ENCODE measurements around the gene MC5R. TPM values are rescaled to one million over a fixed set of nuclear protein-coding genes. Genes with fewer than 3 reads are reported as not detected.

MC5R gene
- total RNA-seq (2014; rRNA removed), result not detected in 2 replicates
- 0.06 TPM for polyA plus RNA-seq (2012)

DNA sequence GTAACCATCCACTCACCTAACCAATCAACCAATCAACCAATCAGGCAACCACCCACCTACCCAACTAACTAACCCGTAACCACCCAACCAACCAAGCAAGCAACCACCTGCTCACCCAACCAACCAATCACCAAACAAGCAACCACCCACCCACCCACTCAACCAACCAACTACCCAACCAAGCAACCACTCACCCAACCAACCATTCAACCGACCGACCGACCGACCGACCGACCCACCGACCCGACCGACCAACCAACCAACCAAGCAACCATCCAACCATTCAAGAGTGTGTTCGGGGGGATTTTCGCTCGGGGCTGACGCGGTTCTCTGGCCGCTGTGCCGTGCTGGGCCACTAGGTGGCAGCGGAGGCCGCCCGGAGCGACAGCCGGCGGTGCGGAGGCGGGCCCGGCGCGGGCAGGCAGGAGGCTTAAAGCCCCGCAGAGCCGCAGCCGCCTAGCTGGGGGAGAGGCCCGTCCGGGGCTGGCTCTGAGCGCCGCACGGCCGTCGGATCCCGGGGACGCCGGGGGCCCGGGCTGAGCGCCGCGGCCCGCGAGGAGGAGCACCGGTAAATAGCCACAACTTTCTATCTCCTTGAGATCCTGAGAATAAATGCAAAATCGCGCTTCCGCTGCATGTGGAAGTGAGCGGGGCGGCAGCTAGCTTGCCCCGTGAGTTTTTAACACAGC lies at the start of gene MC5R:
TSS of gene MC5R (plus strand) at position 443 of the 689 bp plus-strand sequence. CDS start 1,617 bp downstream, outside the sequence.
- DNase-seq (ENCODE audit: low read depth), result peak; percentile 26

GRCh38 chr18:13775058-13775457 lies 48.9 kb upstream of the MC5R start:
- no peak for DNase-seq (ENCODE audit: low read depth)

DNA sequence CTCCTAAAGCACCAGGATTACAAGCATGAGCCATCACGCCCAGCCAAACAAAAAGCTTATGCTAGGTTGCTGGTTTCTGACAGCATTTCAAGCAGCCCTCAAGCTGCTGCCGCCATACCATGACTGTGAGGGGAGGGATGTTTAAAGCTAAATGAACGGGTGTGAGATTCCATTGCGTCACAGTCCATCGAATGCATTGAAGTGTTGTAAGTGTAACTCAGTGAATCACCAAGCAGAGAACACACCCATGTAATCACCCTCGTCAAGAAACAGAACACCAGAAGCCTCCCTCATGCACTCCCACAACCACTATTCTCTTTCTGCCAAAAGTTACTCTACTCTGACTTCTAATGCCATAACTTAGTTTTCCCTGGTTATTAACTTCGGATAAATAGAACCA lies 32.8 kb upstream of the MC5R start:
- DNase-seq (ENCODE audit: low read depth), result peak; percentile 17

GRCh38 chr18:13793819-13794218 lies 30.1 kb upstream of the MC5R start:
- no peak for DNase-seq (ENCODE audit: low read depth)

GRCh38 chr18:13796515-13796914 lies 27.4 kb upstream of the MC5R start:
- no peak for DNase-seq (ENCODE audit: low read depth)

- peak; percentile 77 for DNase-seq (ENCODE audit: low read depth)
Measured at GRCh38 chr18:13797157-13797611, 26.8 kb upstream of the MC5R start.

DNA sequence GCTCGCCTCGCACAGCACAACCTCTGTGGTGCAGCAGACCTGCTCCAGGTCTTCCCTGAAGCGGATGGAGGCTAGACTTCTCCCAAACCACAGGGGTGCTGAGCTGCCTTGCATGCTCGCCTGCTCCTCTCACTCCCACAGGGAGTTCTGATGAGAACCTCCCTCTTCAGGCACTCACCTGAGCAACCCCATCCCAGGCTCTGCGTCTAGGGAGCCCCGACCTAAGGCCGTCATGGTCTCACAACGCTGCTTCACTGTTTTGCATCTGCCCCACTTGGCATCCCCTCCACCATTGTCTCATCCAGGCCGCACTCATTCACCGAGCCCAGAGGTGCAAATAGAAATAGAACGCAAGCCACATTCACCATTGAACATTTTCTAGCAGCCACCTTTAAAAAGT lies 24.6 kb upstream of the MC5R start:
- DNase-seq (ENCODE audit: low read depth), result no peak

DNA sequence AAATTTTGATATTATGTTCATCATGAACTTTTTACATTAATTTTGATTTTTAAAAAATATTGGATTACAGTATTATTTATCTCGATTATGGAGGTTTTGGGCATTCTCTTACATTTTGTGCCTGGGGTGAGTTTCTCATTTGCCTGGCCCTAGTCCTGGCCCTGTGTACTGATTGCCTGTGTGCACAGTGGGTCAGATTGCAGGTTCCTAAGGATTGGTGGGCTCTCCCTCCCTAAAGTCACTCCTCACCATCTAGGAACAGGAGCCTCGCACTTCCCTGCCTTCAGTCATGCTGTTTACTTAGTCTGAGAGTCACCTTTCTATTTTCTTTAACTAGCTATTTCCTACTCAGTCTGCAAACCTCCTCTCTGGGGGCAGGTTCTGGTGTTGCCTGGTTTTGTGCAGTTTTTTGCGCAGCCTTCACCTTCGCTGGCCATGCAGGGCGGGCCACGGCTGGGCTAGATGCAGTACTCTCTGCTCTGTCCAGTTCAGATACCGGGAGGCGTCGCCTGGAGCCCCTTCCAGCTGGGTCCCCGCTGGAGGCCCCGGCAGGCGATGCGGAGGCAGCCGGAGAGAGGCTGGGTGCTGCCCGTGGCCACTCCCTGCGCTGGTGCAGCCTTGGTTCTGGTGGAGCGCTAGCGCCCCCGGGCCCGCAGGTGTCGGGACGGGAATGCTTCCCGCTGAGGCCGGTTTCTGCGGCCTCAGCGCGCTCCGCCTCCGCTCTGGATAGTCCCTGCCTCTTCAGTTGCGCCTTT lies 23.3 kb upstream of the MC5R start:
- peak; percentile 45 for DNase-seq (ENCODE audit: low read depth)

DNA sequence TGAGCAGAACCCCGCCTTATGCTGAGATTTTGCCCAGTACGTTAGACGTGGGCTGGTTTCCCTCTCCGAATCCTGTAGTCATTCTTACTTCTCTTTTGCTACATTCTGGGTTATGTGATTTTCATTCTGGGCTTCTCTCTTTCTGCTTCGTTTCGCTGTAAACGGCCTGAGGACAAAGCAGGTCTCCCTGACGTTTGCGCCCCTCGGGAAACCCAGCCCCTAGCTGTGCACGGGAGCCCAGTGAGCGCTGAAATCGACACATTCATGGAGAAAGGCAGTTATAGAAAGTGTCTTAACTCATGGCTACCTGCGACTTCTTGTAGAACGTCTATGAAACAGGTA lies 22.7 kb upstream of the MC5R start:
- no peak for DNase-seq (ENCODE audit: low read depth)

DNA sequence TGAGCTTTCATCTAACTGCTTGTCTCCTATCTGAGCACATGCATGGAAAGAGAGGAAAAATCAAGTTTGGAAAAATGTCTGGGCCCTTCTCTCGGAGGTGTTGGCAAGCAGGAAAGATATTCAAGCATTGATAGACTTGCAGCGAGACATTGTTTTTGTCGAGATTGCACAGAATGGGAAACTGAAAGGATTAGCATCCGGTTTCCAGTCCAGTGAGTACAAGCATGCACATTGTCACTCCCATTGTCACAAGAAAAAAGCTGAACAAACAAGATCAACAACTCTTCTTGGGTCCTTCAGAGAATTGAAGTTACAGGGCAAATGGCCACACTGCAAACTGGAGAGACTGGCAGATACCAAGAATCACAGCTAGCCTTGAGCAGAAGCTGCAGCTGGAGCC lies 19.6 kb upstream of the MC5R start:
- DNase-seq (ENCODE audit: low read depth), result no peak

- no peak for DNase-seq (ENCODE audit: low read depth)
Measured at GRCh38 chr18:13808294-13809042, 15.5 kb upstream of the MC5R start.

GRCh38 chr18:13809043-13809430 lies 14.9 kb upstream of the MC5R start:
- no peak for DNase-seq (ENCODE audit: low read depth)

DNA sequence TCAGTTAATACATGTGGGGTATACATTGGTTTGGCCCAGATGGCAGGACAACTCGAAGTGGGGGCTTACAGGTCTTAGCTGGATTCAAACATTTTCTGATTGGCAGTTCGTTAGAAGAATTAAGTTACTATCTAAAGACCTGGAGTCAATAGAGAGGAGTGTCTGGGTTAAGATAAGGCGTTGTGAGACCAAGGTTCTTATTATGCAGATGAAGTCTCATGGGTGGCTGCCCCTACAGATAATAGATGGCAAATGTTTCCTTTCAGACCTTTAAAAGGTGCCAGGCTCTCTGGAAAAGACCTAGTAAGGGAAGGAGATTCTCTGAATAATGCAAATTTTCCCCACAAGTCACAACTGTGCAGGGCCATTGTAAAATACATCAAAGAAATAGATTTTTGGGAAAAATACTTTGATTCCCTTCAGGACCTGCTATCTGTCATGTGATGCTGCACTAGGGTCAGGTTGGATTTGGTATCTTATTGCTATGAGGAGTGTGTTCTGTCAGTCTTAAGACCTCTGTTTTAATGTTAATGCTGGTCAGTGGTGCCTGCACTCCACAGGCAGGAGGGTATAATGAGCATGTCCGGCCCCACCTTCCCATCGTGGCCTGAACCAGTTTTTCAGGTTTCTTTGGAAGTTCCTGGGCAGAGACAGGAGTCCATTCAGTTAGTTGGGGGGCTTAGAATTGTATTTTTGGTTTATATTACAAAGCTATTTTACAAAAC lies 14.3 kb upstream of the MC5R start:
- no peak for DNase-seq (ENCODE audit: low read depth)

GRCh38 chr18:13810950-13811485 lies 12.9 kb upstream of the MC5R start:
- no peak for DNase-seq (ENCODE audit: low read depth)

DNA sequence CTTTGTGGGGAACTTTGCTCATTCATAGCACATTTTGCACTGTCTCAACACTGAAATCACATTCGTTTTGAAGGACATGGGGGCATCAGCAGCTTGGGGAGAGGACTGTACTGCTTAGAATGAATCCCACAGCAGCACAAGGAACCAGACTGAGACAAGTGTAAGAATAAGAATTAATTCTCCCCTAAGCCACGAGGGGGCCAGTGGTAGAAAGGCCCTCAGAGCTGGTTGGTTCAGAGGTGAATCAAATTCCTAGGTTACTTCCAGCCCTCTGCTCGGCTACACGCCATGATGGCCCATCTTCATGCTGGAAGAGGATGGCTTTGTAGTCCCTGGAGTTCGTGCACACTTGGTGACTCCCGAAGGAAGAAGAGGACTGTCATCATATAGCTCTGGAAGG lies 12.0 kb upstream of the MC5R start:
- no peak for DNase-seq (ENCODE audit: low read depth)

DNA sequence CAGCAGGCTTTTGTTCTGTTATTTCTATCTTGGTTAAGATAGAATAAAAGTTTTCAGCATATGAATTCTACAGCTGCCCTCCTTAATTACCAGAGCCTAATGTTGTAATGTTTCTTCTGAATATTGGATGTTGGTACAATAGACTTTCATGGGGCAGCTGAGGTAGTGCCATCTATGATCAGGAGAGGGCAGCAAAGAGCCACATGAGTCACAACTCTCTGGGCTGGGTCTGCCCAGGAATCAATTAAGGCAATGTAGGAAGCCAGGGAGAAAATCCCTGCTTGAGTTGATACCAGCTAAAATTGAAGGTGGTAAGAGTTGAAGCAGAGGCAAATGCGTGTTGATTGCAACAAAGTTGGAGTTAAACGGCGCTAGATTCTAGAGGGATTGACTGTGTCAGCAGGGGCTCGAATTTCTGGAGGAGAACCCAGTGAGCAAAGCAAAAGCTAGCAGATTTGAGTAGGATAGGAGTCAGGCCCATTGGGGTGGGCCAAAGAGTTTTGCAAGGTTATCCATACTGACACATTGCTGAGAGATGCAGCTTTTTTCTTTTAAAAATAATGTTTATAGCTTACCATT lies 10.6 kb upstream of the MC5R start:
- DNase-seq (ENCODE audit: low read depth), result peak; percentile 51

DNA sequence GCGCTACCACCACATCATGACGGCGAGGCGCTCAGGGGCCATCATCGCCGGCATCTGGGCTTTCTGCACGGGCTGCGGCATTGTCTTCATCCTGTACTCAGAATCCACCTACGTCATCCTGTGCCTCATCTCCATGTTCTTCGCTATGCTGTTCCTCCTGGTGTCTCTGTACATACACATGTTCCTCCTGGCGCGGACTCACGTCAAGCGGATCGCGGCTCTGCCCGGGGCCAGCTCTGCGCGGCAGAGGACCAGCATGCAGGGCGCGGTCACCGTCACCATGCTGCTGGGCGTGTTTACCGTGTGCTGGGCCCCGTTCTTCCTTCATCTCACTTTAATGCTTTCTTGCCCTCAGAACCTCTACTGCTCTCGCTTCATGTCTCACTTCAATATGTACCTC lies 2.3 kb downstream of the MC5R start:
- DNase-seq (ENCODE audit: low read depth), result no peak

- peak; percentile 8 for DNase-seq (ENCODE audit: low read depth)
Measured at GRCh38 chr18:13831864-13832508, 8.0 kb downstream of the MC5R start.

DNA sequence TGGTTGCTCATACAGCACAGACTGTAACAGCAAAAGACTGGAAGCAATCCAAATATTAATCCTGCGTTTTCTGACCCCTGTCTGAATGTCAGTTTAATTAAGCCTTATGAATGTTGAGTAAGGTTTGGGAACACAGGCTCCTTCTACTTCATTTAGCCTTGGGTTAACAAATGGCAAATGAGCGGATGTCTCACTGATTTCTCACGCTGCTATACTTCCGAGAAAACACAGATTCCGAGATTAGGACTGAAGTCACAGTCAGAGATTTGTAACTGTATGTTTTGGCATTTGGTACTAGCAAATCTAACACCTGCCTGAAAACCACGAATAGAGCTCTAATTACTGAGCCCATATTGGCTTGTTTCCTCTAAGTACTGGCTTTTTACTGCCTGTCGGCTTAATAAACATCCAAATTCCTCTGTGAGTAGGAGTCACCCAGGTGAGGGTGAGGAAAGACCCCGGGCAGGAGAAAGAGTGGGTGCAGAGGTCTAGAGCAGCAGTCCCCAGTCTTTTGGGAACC lies 10.6 kb downstream of the MC5R start:
- DNase-seq (ENCODE audit: low read depth), result no peak

- no peak for DNase-seq (ENCODE audit: low read depth)
Measured at GRCh38 chr18:13835202-13835601, 11.3 kb downstream of the MC5R start.

Measured in LHCN-M2 (cell line).